Skeletal muscle cell (primary cell): ENCODE results near the gene ZNF674.

ENCODE experiments used
- DNase-seq: peaks from one replicate; pipeline ENCODE4 v3.0.0-alpha.2; 2010; ENCODE audit warnings: low read depth
- H3K4me3 ChIP-seq: 2 replicates; pipeline ENCODE4 v1.5.1; 2011; ENCODE audit warnings: low read depth, mild to moderate bottlenecking, control low read depth, low read length, moderate library complexity

Gene ZNF674

GRCh38 chrX:46545111-46546005 lies at the start of gene ZNF674:
ZNF674 (minus strand) TSS chrX:46545421; CDS start chrX:46542087, 3,334 bp downstream.
- peak; percentile 68 for DNase-seq
- H3K4me3 ChIP-seq: peak within 1 kb of the TSS; percentile 68

- DNase-seq: no peak
- H3K4me3 ChIP-seq: no peak overlapping the region
Observed at GRCh38 chrX:46589977-46590723, 44.9 kb upstream of the ZNF674 start.

GRCh38 chrX:46588263-46588662 lies 43.0 kb upstream of the ZNF674 start:
- no peak overlapping the region for H3K4me3 ChIP-seq
- no peak for DNase-seq

GRCh38 chrX:46587753-46588171 lies 42.5 kb upstream of the ZNF674 start:
- H3K4me3 ChIP-seq: no peak overlapping the region
- no peak for DNase-seq

- no peak overlapping the region for H3K4me3 ChIP-seq
- no peak for DNase-seq
Observed at GRCh38 chrX:46587158-46587557, 41.9 kb upstream of the ZNF674 start.

- DNase-seq: no peak
- H3K4me3 ChIP-seq: no peak overlapping the region
Observed at GRCh38 chrX:46584736-46585135, 39.5 kb upstream of the ZNF674 start.

GRCh38 chrX:46582966-46583365 lies 37.7 kb upstream of the ZNF674 start:
- no peak overlapping the region for H3K4me3 ChIP-seq
- DNase-seq: peak; percentile 75

GRCh38 chrX:46582325-46582724 lies 37.1 kb upstream of the ZNF674 start:
- H3K4me3 ChIP-seq: no peak overlapping the region
- no peak for DNase-seq

- H3K4me3 ChIP-seq: no peak overlapping the region
- no peak for DNase-seq
Observed at GRCh38 chrX:46580613-46581012, 35.4 kb upstream of the ZNF674 start.

GRCh38 chrX:46579250-46579649 lies 34.0 kb upstream of the ZNF674 start:
- DNase-seq: no peak
- H3K4me3 ChIP-seq: no peak overlapping the region

- H3K4me3 ChIP-seq: no peak overlapping the region
- DNase-seq: no peak
Observed at GRCh38 chrX:46577221-46578005, 32.2 kb upstream of the ZNF674 start.

GRCh38 chrX:46576458-46576857 lies 31.2 kb upstream of the ZNF674 start:
- H3K4me3 ChIP-seq: peak overlapping the region; percentile 57
- no peak for DNase-seq

GRCh38 chrX:46575991-46576392 lies 30.8 kb upstream of the ZNF674 start:
- DNase-seq: no peak
- peak overlapping the region; percentile 57 for H3K4me3 ChIP-seq

GRCh38 chrX:46575586-46575985 lies 30.4 kb upstream of the ZNF674 start:
- peak overlapping the region; percentile 57 for H3K4me3 ChIP-seq
- DNase-seq: no peak

GRCh38 chrX:46574774-46575381 lies 29.7 kb upstream of the ZNF674 start:
- no peak for DNase-seq
- H3K4me3 ChIP-seq: peak overlapping the region; percentile 57

GRCh38 chrX:46573892-46574773 lies 28.9 kb upstream of the ZNF674 start:
- peak overlapping the region; percentile 57 for H3K4me3 ChIP-seq
- no peak for DNase-seq

GRCh38 chrX:46573331-46573891 lies 28.2 kb upstream of the ZNF674 start, which contains the start of gene CHST7:
CHST7 (plus strand) TSS chrX:46573765; CDS start chrX:46573932, 167 bp downstream.
- DNase-seq: no peak
- peak within 1 kb of the TSS; percentile 57 for H3K4me3 ChIP-seq

- no peak for DNase-seq
- no peak overlapping the region for H3K4me3 ChIP-seq
Observed at GRCh38 chrX:46572340-46572936, 27.2 kb upstream of the ZNF674 start.
